ENCODE measurements around the gene FSTL4. TPM values are rescaled to one million over a fixed set of nuclear protein-coding genes. Genes with fewer than 3 reads are reported as not detected.

The FSTL4 gene
- total RNA-seq, 2 donors from 2014 or later, result 4.4 to 5.5 TPM

DNA sequence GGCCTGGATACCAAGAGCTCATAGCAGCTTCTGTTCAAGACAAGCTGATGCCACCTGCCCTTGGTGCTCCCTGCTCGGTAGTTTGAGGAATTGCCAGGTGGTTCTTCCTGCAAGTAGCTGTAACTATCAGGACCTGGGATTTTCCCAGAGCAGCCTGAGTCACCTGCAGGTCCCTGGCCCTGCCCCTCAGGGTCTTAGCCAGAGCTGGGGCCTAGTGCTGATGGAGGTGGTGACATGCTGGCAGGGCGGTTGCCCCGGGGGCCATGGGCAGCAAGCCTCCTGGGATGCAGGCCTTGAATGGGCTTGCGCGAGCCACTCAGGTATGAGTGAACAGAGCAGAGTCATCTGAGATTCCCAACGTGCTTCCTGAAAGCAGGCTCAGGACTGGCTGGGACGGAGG is 298.3 kb downstream of the FSTL4 start:
- Mint-ChIP-seq H3K9me3 (no peaks in the 10 kb centered on the region), H3K27me3 (ENCODE audit: insufficient read depth) (peaks cover 17% of the 10 kb centered on the region), H3K4me3 (no peak overlapping the region), H3K36me3 (ENCODE audit: low read depth) (no peaks in the 10 kb centered on the region), H3K27ac (no peak overlapping the region), H3K4me1 (peaks cover 15% of the 10 kb centered on the region)
- Histone ChIP-seq H3K9ac (ENCODE audit: extremely low read depth, low read length, poor library complexity, severe bottlenecking) (no peak overlapping the region), H3K4me1 (ENCODE audit: control insufficient read depth, insufficient read depth, low read length) (no peaks in the 10 kb centered on the region), H3K27me3 (ENCODE audit: control insufficient read depth, insufficient read depth, low read length, poor library complexity, severe bottlenecking) (peaks cover 29% of the 10 kb centered on the region), H3K27ac (ENCODE audit: low read depth, low read length) (no peak overlapping the region), H3K36me3 (ENCODE audit: control insufficient read depth, insufficient read depth, low read length) (no peaks in the 10 kb centered on the region), H3K9me3 (ENCODE audit: control insufficient read depth, low read length) (no peaks in the 10 kb centered on the region), H3K4me3 (ENCODE audit: low read length) (no peak overlapping the region)
- no peak for DNase-seq
- WGBS, 2 experiments (ENCODE audit: insufficient coverage in 1 of 2, insufficient read length in 1 of 2), result 91 to 97% methylated on average over 6 to 7 of the region's 7 CpGs
- TF ChIP-seq, protein P1, sequence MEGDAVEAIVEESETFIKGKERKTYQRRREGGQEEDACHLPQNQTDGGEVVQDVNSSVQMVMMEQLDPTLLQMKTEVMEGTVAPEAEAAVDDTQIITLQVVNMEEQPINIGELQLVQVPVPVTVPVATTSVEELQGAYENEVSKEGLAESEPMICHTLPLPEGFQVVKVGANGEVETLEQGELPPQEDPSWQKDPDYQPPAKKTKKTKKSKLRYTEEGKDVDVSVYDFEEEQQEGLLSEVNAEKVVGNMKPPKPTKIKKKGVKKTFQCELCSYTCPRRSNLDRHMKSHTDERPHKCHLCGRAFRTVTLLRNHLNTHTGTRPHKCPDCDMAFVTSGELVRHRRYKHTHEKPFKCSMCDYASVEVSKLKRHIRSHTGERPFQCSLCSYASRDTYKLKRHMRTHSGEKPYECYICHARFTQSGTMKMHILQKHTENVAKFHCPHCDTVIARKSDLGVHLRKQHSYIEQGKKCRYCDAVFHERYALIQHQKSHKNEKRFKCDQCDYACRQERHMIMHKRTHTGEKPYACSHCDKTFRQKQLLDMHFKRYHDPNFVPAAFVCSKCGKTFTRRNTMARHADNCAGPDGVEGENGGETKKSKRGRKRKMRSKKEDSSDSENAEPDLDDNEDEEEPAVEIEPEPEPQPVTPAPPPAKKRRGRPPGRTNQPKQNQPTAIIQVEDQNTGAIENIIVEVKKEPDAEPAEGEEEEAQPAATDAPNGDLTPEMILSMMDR (conservative IDR thresholded peaks at IDR 0.05), result no peak

DNA sequence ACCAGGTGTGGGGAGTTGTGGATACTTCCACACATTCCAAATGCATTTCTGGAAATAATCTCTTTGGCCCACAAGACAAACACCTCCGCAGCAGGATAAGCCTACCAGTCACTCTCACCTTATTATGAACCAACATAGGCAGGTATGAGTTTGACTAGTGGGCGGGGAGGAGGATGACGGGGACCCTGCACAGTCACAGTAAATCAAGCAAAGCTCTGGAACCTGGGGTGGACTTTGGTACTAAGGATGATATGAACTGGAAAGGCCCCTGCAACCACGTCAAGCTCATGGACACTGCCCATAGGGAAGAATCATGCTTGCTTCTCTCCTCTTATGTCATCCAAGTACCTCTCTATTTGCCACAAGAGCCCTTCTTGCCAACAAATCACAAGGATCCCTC is 301.2 kb downstream of the FSTL4 start:
- H3K4me1 ChIP-seq (ENCODE audit: control insufficient read depth, insufficient read depth, low read length), result no peaks in the 10 kb centered on the region
- H3K27ac ChIP-seq (ENCODE audit: low read depth, low read length), result no peak overlapping the region
- H3K27ac Mint-ChIP-seq, result no peak overlapping the region
- no peaks in the 10 kb centered on the region for H3K9me3 Mint-ChIP-seq
- no peak overlapping the region for H3K4me3 Mint-ChIP-seq
- H3K9me3 ChIP-seq (ENCODE audit: control insufficient read depth, low read length), result no peaks in the 10 kb centered on the region
- H3K9ac ChIP-seq (ENCODE audit: extremely low read depth, low read length, poor library complexity, severe bottlenecking), result no peak overlapping the region
- TF ChIP-seq, protein P1 (conservative IDR thresholded peaks at IDR 0.05), result no peak
- H3K36me3 ChIP-seq (ENCODE audit: control insufficient read depth, insufficient read depth, low read length), result no peaks in the 10 kb centered on the region
- 98 to 100% methylated on average over 3 of the region's 4 CpGs for WGBS, 2 experiments (ENCODE audit: insufficient coverage in 1 of 2, insufficient read length in 1 of 2)
- peaks cover 7% of the 10 kb centered on the region for H3K27me3 Mint-ChIP-seq (ENCODE audit: insufficient read depth)
- H3K36me3 Mint-ChIP-seq (ENCODE audit: low read depth), result no peaks in the 10 kb centered on the region
- H3K4me3 ChIP-seq (ENCODE audit: low read length), result no peak overlapping the region
- H3K27me3 ChIP-seq (ENCODE audit: control insufficient read depth, insufficient read depth, low read length, poor library complexity, severe bottlenecking), result peaks cover 13% of the 10 kb centered on the region
- DNase-seq, result no peak
- peaks cover under 1% of the 10 kb centered on the region for H3K4me1 Mint-ChIP-seq

GRCh38 chr5:133309984-133310621 is 302.2 kb downstream of the FSTL4 start:
- no peak overlapping the region for H3K27ac Mint-ChIP-seq
- Histone ChIP-seq H3K36me3 (ENCODE audit: control insufficient read depth, insufficient read depth, low read length) (no peaks in the 10 kb centered on the region), H3K9me3 (ENCODE audit: control insufficient read depth, low read length) (no peaks in the 10 kb centered on the region), H3K9ac (ENCODE audit: extremely low read depth, low read length, poor library complexity, severe bottlenecking) (no peak overlapping the region), H3K27ac (ENCODE audit: low read depth, low read length) (no peak overlapping the region), H3K4me1 (ENCODE audit: control insufficient read depth, insufficient read depth, low read length) (no peaks in the 10 kb centered on the region), H3K27me3 (ENCODE audit: control insufficient read depth, insufficient read depth, low read length, poor library complexity, severe bottlenecking) (peaks cover 4% of the 10 kb centered on the region), H3K4me3 (ENCODE audit: low read length) (no peak overlapping the region)
- DNase-seq, result no peak
- no peak overlapping the region for H3K4me3 Mint-ChIP-seq
- WGBS, 2 experiments (ENCODE audit: insufficient coverage in 1 of 2, insufficient read length in 1 of 2), result 86 to 94% methylated on average over 5 to 6 of the region's 7 CpGs
- H3K4me1 Mint-ChIP-seq, result no peaks in the 10 kb centered on the region
- H3K27me3 Mint-ChIP-seq (ENCODE audit: insufficient read depth), result peaks cover 7% of the 10 kb centered on the region
- no peaks in the 10 kb centered on the region for H3K36me3 Mint-ChIP-seq (ENCODE audit: low read depth)
- TF ChIP-seq, protein P1 (conservative IDR thresholded peaks at IDR 0.05), result no peak
- no peaks in the 10 kb centered on the region for H3K9me3 Mint-ChIP-seq
